GM10266 (cell line): ENCODE measurements around the gene TGM1.

Experiments used
- DNase-seq: peaks from one replicate; pipeline ENCODE4 v3.0.0; 2012; ENCODE audit errors: extremely low spot score
- CTCF ChIP-seq: IDR thresholded peaks from 2 replicates; pipeline ENCODE4 v1.5.1; 2012; ENCODE audit warnings: mild to moderate bottlenecking, low read depth; ENCODE audit not compliant: control insufficient read depth, insufficient read depth; ENCODE audit errors: missing control alignments

Gene TGM1

GRCh38 chr14:24213866-24214662, 48.9 kb downstream of the TGM1 start:
- no peak for DNase-seq
- no peak for TF ChIP-seq CTCF

GRCh38 chr14:24212924-24213865, 49.8 kb downstream of the TGM1 start, which contains the start of gene CHMP4A:
TSS of gene CHMP4A (minus strand) at chr14:24213488. CDS start at chr14:24213439, 49 bp downstream.
- TF ChIP-seq CTCF, result peak; percentile 1
- DNase-seq, result peak; percentile 92

GRCh38 chr14:24211311-24211710, 51.7 kb downstream of the TGM1 start:
- DNase-seq, result no peak
- TF ChIP-seq CTCF, result no peak

GRCh38 chr14:24207625-24208024, 55.4 kb downstream of the TGM1 start:
- DNase-seq, result no peak
- TF ChIP-seq CTCF, result no peak

- no peak for DNase-seq
- no peak for TF ChIP-seq CTCF
Observed at GRCh38 chr14:24207104-24207551, 55.8 kb downstream of the TGM1 start.

GRCh38 chr14:24206260-24207103, 56.5 kb downstream of the TGM1 start:
- TF ChIP-seq CTCF, result no peak

More at GRCh38 chr14:24206260-24207103, 56.5 kb downstream of the TGM1 start:
- no peak for DNase-seq
